Activated naive CD4-positive, alpha-beta T cell treated with anti-CD3 and anti-CD28 coated beads, Interleukin-2, amount 50 U/mL, for 72 hours (primary cell): Measurements from ENCODE around the gene LTBP3. TPM values are rescaled to one million over a fixed set of nuclear protein-coding genes. Genes with fewer than 3 reads are reported as not detected.

Experiments
- ATAC-seq, 2 donors: fragments of 150-1000 bp; cut with Tn5 transposase; 2 replicates each; pipeline ENCODE4 v1.10.0; 2021; ENCODE audit warnings: mild to moderate bottlenecking in 2 of 2, moderate library complexity in 2 of 2
- DNase-seq, 2 donors: peaks; one replicate each; pipeline ENCODE4 v3.0.0; 2021 to 2022; ENCODE audit warnings: low spot score in 2 of 2
- H3K27ac Mint-ChIP-seq, 2 donors: one replicate each; pipeline ENCODE4 v1.8.0; 2022; ENCODE audit warnings: mild to moderate bottlenecking in 2 of 2, mixed read lengths in 2 of 2
- H3K36me3 Mint-ChIP-seq, 2 donors: one replicate each; pipeline ENCODE4 v1.8.0; 2022; ENCODE audit warnings: mixed read lengths in 2 of 2
- H3K9me3 Mint-ChIP-seq, 2 donors: one replicate each; pipeline ENCODE4 v1.8.0; 2022; ENCODE audit warnings: mixed read lengths in 2 of 2
- total RNA-seq, 2 donors: library from RNA; stranded (reverse); gene quantifications; one replicate each; pipeline ENCODE4 v1.2.3, GENCODE V29; 2022

Gene LTBP3
- total RNA-seq, 2 donors from 2014 or later = 66.6 to 90.4 TPM

DNA sequence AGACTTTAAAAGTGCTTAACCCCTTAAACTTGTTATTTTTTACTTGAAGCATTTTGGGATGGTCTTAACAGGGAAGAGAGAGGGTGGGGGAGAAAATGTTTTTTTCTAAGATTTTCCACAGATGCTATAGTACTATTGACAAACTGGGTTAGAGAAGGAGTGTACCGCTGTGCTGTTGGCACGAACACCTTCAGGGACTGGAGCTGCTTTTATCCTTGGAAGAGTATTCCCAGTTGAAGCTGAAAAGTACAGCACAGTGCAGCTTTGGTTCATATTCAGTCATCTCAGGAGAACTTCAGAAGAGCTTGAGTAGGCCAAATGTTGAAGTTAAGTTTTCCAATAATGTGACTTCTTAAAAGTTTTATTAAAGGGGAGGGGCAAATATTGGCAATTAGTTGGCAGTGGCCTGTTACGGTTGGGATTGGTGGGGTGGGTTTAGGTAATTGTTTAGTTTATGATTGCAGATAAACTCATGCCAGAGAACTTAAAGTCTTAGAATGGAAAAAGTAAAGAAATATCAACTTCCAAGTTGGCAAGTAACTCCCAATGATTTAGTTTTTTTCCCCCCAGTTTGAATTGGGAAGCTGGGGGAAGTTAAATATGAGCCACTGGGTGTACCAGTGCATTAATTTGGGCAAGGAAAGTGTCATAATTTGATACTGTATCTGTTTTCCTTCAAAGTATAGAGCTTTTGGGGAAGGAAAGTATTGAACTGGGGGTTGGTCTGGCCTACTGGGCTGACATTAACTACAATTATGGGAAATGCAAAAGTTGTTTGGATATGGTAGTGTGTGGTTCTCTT lies 56.5 kb downstream of the LTBP3 start:
- DNase-seq (no peak), ATAC-seq (no peak)
- Mint-ChIP-seq H3K9me3 (peaks cover 0 to 3% of the 10 kb centered on the region in 2 donors), H3K36me3 (peaks cover 6 to 34% of the 10 kb centered on the region in 2 donors), H3K27ac (no peak overlapping the region)

DNA sequence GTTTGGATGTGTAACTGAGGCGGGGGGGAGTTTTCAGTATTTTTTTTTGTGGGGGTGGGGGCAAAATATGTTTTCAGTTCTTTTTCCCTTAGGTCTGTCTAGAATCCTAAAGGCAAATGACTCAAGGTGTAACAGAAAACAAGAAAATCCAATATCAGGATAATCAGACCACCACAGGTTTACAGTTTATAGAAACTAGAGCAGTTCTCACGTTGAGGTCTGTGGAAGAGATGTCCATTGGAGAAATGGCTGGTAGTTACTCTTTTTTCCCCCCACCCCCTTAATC lies 57.0 kb downstream of the LTBP3 start:
- Mint-ChIP-seq H3K9me3 (peaks cover 0 to 3% of the 10 kb centered on the region in 2 donors), H3K27ac (no peak overlapping the region), H3K36me3 (peaks cover 6 to 28% of the 10 kb centered on the region in 2 donors)
- ATAC-seq (no peak), DNase-seq (no peak)

DNA sequence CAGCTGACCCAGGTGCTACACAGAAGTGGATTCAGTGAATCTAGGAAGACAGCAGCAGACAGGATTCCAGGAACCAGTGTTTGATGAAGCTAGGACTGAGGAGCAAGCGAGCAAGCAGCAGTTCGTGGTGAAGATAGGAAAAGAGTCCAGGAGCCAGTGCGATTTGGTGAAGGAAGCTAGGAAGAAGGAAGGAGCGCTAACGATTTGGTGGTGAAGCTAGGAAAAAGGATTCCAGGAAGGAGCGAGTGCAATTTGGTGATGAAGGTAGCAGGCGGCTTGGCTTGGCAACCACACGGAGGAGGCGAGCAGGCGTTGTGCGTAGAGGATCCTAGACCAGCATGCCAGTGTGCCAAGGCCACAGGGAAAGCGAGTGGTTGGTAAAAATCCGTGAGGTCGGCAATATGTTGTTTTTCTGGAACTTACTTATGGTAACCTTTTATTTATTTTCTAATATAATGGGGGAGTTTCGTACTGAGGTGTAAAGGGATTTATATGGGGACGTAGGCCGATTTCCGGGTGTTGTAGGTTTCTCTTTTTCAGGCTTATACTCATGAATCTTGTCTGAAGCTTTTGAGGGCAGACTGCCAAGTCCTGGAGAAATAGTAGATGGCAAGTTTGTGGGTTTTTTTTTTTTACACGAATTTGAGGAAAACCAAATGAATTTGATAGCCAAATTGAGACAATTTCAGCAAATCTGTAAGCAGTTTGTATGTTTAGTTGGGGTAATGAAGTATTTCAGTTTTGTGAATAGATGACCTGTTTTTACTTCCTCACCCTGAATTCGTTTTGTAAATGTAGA lies 57.6 kb downstream of the LTBP3 start:
- peaks cover 0 to 3% of the 10 kb centered on the region in 2 donors for H3K9me3 Mint-ChIP-seq
- DNase-seq (no peak), ATAC-seq (no peak)
- peaks cover 6 to 23% of the 10 kb centered on the region in 2 donors for H3K36me3 Mint-ChIP-seq
- no peak overlapping the region for H3K27ac Mint-ChIP-seq

DNA sequence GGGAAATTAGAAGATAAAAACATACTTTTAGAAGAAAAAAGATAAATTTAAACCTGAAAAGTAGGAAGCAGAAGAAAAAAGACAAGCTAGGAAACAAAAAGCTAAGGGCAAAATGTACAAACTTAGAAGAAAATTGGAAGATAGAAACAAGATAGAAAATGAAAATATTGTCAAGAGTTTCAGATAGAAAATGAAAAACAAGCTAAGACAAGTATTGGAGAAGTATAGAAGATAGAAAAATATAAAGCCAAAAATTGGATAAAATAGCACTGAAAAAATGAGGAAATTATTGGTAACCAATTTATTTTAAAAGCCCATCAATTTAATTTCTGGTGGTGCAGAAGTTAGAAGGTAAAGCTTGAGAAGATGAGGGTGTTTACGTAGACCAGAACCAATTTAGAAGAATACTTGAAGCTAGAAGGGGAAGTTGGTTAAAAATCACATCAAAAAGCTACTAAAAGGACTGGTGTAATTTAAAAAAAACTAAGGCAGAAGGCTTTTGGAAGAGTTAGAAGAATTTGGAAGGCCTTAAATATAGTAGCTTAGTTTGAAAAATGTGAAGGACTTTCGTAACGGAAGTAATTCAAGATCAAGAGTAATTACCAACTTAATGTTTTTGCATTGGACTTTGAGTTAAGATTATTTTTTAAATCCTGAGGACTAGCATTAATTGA lies 58.3 kb downstream of the LTBP3 start:
- DNase-seq (no peak), ATAC-seq (no peak)
- Mint-ChIP-seq H3K36me3 (peaks cover 6 to 16% of the 10 kb centered on the region in 2 donors), H3K27ac (no peak overlapping the region), H3K9me3 (peaks cover 0 to 3% of the 10 kb centered on the region in 2 donors)

DNA sequence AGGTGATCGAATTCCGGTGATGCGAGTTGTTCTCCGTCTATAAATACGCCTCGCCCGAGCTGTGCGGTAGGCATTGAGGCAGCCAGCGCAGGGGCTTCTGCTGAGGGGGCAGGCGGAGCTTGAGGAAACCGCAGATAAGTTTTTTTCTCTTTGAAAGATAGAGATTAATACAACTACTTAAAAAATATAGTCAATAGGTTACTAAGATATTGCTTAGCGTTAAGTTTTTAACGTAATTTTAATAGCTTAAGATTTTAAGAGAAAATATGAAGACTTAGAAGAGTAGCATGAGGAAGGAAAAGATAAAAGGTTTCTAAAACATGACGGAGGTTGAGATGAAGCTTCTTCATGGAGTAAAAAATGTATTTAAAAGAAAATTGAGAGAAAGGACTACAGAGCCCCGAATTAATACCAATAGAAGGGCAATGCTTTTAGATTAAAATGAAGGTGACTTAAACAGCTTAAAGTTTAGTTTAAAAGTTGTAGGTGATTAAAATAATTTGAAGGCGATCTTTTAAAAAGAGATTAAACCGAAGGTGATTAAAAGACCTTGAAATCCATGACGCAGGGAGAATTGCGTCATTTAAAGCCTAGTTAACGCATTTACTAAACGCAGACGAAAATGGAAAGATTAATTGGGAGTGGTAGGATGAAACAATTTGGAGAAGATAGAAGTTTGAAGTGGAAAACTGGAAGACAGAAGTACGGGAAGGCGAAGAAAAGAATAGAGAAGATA lies 59.0 kb downstream of the LTBP3 start, which contains the start of gene MALAT1:
MALAT1 (plus strand) TSS at position 69 of the 736 bp plus-strand sequence.
- peak; percentile 9 to 19 for ATAC-seq
- DNase-seq = peak; percentile 91 to 99

DNA sequence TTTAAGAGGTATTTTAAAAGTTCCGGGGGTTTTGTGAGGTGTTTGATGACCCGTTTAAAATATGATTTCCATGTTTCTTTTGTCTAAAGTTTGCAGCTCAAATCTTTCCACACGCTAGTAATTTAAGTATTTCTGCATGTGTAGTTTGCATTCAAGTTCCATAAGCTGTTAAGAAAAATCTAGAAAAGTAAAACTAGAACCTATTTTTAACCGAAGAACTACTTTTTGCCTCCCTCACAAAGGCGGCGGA lies 59.5 kb downstream of the LTBP3 start:
- H3K9me3 Mint-ChIP-seq = peaks cover 0 to 3% of the 10 kb centered on the region in 2 donors
- no peak for ATAC-seq

More for the DNA sequence above, 59.0 kb downstream of the LTBP3 start, which contains the start of gene MALAT1:
- peaks cover 0 to 3% of the 10 kb centered on the region in 2 donors for H3K9me3 Mint-ChIP-seq
- H3K27ac Mint-ChIP-seq = no peak within 1 kb of the TSS
- peaks cover 6 to 15% of the 10 kb centered on the region in 2 donors for H3K36me3 Mint-ChIP-seq

DNA sequence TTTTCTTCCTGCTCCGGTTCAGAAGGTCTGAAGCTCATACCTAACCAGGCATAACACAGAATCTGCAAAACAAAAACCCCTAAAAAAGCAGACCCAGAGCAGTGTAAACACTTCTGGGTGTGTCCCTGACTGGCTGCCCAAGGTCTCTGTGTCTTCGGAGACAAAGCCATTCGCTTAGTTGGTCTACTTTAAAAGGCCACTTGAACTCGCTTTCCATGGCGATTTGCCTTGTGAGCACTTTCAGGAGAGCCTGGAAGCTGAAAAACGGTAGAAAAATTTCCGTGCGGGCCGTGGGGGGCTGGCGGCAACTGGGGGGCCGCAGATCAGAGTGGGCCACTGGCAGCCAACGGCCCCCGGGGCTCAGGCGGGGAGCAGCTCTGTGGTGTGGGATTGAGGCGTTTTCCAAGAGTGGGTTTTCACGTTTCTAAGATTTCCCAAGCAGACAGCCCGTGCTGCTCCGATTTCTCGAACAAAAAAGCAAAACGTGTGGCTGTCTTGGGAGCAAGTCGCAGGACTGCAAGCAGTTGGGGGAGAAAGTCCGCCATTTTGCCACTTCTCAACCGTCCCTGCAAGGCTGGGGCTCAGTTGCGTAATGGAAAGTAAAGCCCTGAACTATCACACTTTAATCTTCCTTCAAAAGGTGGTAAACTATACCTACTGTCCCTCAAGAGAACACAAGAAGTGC lies 60.0 kb downstream of the LTBP3 start:
- H3K36me3 Mint-ChIP-seq = peaks cover 6% of the 10 kb centered on the region in 2 donors
- ATAC-seq (peak in 1 of 2 donors; percentile 8), DNase-seq (peak; percentile 64 to 70)
- H3K27ac Mint-ChIP-seq = no peak overlapping the region
- H3K9me3 Mint-ChIP-seq = peaks cover 0 to 3% of the 10 kb centered on the region in 2 donors

More for the DNA sequence above, 59.5 kb downstream of the LTBP3 start:
- Mint-ChIP-seq H3K27ac (no peak overlapping the region), H3K36me3 (peaks cover 6 to 10% of the 10 kb centered on the region in 2 donors)
- no peak for DNase-seq

DNA sequence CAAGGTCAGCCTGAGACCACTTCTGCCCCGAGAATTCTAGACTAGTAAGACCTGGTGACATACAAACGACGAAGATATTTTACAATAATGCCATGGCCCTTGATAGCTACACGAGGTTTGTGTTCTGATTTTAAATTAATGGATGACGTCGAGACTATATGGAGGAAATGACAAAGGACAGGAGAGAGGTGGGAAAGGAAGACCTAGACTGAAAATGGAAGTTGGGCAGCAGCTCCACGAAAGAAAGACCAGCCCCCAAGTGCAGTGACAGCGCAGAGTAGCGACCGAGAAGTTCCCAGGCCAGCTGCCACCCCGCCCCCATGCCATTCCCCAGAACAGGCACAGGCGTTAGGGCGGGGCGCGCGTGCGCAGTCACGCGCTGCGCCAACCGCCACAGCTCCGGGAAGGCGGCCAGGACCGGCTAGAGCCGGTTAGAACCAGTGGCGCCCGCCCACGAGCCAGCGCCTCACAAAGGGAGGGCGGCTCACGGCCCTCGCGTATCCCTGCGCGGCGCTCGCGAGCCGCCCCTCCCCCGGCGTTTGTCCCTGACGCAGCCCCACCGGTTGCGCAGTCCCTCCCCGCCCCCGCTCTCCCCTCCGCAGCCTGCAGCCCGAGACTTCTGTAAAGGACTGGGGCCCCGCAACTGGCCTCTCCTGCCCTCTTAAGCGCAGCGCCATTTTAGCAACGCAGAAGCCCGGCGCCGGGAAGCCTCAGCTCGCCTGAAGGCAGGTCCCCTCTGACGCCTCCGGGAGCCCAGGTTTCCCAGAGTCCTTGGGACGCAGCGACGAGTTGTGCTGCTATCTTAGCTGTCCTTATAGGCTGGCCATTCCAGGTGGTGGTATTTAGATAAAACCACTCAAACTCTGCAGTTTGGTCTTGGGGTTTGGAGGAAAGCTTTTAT lies 60.8 kb downstream of the LTBP3 start:
- Mint-ChIP-seq H3K9me3 (peaks cover 0 to 3% of the 10 kb centered on the region in 2 donors), H3K36me3 (peaks cover 6% of the 10 kb centered on the region in 2 donors), H3K27ac (no peak overlapping the region)
- ATAC-seq (peak; percentile 73 to 78), DNase-seq (peak; percentile 98 to 100)

DNA sequence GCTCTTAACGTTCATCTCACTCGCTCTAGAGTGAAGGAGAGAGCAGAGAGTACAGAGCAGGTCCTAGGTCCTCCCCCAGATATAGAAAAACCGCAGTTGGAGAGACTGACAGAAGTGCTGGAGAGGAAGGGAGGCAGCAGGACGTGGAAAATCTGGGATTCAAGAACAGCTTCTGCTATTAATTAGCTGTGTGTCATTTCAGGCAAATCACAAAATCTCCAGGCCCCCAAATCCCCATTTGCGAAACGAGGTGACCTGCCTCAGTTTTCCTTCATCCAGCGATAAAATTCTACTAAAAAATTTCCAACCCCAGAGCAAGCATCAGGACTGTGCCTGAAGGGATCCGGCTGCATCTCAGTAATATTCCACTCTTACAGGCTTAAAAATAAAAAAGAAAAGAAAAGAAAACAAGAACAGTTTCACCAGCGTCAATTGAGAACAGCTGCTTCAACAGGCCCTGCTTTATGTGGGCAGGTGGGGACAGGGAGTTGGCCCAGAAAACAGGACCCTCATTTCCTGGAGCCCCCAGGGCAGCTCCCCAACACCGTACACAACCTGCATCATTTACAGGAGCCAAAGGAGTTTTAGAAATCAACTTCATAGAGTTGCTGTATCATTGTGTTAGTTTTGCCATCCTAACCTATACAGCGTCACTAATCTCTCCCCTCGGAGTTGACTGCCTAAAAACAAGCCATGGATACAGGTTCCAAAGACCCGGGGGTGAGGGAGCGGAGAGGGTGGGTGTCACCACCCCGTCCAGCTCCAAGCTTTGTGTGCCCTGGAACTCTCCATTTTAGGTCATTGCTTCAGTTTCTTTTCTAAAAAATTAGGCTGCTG lies 61.6 kb downstream of the LTBP3 start:
- H3K27ac Mint-ChIP-seq = no peak overlapping the region
- no peak for DNase-seq
- H3K9me3 Mint-ChIP-seq = peaks cover 0 to 3% of the 10 kb centered on the region in 2 donors
- H3K36me3 Mint-ChIP-seq = peaks cover 6% of the 10 kb centered on the region in 2 donors
- peak; percentile 0 to 16 for ATAC-seq

DNA sequence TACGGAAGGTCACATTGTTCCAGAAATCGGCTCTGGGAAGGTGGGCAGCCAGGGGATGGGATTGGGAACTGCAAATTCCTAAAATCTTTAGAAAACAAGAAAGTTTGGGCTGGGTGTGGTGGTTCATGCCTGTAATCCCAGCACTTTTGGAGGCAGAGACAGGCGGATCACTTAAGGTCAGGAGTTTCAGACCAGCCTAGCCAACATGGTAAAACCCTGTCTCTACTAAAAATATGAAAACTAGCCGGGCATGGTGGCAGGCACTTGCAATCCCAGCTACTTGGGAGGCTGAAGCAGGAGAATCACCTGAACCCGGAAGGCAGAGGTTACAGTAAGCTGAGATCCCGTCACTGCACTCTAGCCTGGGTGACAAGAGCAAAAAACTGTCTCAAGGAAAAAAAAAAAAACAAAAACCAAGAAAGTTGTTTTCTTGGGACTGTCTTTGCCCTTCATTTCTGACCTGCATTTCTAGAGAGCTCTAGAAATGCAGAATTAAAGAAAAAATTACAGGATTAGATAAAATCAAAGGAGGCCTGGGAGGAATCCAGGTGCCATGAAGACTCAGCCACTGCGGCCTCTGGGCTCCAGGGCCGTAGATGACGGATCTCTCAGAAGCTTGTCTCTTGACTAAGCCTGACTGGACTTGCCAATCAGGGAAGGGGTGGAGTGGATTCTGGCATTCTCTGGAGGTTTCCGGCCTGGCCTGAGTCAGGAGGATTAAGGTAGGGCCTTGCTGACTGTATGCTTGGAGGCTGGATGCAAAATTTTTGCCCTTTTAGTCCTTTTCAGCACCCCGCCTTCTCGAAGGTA lies 64.6 kb downstream of the LTBP3 start:
- no peak for ATAC-seq
- Mint-ChIP-seq H3K27ac (peak overlapping the region; percentile 95 to 98), H3K9me3 (no peaks in the 10 kb centered on the region), H3K36me3 (peaks cover 6% of the 10 kb centered on the region in 2 donors)
- DNase-seq = no peak

DNA sequence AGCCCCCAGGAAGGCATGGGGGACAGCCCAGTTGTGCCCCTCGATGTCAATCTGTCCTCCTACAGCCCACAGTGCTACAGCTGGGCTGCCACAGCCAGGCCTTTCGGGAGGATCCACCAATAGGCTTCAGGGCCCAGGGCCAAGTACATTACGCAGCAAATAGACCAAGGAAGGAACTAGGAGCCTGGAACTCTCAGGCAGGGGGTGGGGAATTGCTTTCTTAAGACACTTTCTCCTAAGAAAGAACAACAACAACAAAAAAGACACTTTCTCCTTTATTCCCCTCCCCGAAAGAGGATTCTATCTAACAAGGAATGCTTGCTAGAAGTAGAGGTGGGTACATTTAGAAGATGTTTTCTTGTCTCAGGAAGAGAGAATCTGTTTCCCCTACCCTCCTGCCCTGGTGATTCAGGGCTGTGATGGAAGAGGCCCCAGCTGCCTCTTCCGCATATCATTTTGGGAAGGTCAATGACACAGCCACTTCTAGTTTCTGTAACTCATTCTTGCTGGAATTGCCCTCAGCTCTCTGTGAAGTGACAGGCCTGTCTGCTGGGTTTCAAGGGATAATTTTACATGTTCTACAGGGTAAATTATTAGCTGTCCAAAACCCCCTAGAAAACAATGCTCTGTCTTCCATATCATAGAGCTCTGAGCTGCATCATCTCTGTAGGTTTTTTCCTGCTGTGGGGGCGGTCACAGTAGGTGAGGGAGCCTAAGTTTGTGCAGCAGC lies 65.4 kb downstream of the LTBP3 start:
- peak; percentile 11 to 47 for ATAC-seq
- Mint-ChIP-seq H3K36me3 (peaks cover 6% of the 10 kb centered on the region in 2 donors), H3K27ac (peak overlapping the region; percentile 95 to 98), H3K9me3 (no peaks in the 10 kb centered on the region)
- no peak for DNase-seq

DNA sequence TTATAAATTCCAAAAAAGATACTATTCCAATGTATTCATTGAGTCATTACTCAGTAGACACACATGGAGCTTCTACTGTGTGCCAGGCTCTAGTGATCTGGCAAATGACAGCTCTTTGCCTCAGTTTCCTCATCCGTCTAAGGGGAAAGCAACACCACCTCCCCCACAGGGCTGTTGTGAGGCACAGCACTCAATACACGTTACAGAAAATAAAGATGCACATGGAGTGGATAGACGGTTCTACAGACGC lies 65.8 kb downstream of the LTBP3 start:
- H3K9me3 Mint-ChIP-seq = no peaks in the 10 kb centered on the region
- peak overlapping the region; percentile 95 to 98 for H3K27ac Mint-ChIP-seq
- DNase-seq (no peak), ATAC-seq (no peak)
- peaks cover 6% of the 10 kb centered on the region in 2 donors for H3K36me3 Mint-ChIP-seq

DNA sequence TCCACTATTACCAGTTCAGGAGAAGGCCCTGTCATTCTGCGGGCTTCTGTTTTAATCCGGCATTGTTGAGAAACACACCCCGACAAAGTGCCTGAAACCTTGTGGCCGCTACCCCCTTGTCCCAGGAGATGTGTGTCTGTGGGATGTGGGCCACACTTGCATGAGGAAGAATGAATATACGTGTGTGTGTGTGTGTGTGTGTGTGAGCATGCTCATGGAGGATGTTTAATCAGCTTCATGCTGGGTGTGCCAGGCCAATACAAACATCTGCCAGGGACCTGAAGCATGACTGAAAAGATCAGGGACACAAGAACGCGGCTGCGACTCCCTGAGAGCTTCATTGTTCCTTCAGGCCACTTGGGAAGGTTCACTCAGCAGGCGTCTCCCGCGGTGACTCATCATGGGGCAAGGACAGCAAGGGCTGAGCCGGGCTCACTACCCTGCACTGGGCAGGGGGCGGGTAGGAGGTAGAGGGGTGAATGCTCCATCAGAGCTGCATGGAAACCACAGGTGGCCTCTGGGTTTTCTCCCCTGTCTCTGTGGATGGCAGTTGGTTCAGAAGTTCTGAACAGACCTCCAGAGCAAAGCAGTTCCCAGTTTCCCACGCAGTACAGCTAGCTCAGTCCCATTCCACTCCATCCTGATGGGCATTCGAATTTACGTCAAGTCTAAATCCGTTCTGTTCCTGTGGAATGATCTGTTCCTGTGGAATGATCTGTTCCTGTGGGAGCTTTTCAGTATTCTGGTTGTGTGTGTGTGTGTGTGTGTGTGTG lies 66.4 kb downstream of the LTBP3 start:
- DNase-seq = no peak
- Mint-ChIP-seq H3K9me3 (no peaks in the 10 kb centered on the region), H3K27ac (peak overlapping the region; percentile 95 to 98), H3K36me3 (peaks cover under 1 to 6% of the 10 kb centered on the region in 2 donors)
- no peak for ATAC-seq
